ENCODE data around the gene MSH6.

MSH6 gene

GRCh38 chr2:47782671-47783485 lies at the start of gene MSH6:
Gene MSH6 (plus strand): TSS chr2:47783145. CDS start chr2:47783234, 89 bp downstream.
- peak; percentile 74 for DNase-seq (ENCODE audit: low read depth)

DNA sequence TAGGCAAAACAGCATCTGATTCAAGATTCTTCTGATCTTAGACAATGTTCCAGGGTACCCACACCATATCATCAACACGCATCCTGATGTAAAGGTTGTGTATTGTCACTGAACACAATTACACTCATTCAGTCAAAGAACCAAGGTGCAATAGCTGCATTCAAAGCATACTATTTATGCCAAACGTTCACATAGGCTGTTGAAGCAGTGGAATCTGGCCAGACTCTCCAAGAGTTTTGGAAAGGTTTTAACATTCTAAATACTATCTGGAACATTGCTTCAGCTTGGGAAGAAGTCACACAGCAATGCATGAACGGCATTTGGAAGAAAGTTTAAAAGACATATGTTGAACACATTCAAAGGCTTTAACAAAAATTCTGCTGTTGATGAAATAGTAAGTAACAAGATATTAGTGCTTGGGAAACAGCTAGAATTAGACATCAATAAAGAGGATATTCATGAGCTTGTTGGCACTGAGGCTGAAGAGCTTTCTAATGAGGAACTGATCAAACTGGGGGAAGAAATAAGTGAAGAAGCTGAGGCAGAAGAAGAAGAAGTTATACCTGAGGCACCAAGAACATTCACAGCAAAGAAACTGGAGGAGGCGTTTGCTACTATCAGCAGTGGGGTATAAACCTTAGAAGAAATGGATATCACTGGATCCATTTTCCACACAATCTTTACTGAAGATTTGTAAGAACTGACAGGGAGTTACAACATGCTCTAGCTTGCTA lies 47.6 kb upstream of the MSH6 start:
- DNase-seq (ENCODE audit: low read depth) = no peak

DNA sequence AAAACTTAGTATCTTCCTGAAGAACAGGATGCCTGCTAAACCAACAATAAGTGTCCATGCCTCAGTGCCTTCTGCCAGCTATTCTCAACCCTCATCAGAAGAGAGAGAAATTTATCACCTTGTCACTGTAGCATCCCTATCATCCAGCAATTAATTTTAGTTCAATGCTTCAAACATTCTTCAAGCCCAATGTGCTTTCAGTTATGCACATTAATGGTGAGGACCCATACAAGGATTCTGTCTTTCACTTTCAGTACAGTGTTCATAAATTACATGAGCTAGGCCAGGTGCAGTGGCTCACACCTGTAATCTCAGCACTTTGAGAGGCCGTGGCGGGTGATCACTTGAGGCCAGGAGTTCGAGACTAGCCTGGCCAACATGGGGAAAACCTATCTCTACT lies 47.0 kb upstream of the MSH6 start:
- no peak for DNase-seq (ENCODE audit: low read depth)

DNA sequence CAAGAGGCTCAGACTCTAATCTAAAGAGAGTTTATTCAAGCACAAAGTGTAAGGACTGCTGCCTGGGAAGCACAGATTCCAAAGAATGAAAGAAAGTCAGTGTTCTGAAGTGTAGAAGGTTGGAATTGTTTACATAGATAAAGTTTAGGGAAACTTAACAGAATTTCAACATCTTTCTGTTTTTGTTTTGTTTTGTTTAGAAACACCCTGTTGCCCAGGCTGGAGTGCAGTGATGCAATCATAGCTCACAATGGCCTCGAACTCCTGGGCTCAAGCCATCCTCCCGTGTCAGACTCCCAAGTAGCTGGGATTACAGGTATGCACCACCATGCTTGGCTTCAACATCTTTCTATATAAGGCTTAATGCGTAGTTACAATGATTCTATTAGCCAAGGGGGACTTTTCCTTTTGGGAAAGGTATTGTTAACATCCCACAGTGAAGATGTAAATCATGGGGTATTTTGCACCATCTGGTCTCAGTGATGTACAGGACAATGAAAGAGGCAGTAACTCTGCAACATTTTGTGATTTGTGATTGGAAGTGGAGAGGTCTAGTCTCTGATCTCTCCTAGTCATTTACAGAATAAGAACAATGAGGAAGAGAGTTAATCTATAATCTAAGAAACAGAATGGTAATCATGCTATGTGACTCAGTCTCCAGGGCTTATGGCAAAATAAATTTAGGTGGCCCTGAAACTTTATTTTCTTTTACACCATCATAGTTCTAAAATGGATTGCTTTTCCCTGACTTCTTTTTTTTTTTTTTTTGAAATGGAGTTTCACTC lies 45.6 kb upstream of the MSH6 start:
- no peak for DNase-seq (ENCODE audit: low read depth)

- DNase-seq (ENCODE audit: low read depth) = no peak
Measured at GRCh38 chr2:47738331-47738730, 44.6 kb upstream of the MSH6 start.

DNA sequence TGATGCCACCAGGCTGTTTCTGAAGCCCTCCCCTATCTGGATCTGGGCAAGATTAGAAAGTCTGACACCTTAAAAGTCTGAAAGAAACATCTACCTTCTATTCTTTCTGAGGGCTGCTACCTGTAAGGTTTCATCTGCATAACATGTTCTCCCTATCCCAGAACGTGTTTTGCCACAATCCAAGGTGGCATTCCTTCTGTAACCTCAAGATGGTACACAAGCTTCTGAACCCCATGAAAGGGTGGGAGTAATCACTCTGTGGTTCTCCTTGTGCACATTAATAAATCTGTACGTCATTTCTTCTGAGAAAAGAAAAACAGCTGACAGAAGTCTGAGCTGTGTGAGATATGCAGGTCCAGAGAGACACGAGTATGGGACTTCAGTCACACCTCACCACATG lies 41.8 kb upstream of the MSH6 start:
- no peak for DNase-seq (ENCODE audit: low read depth)

- no peak for DNase-seq (ENCODE audit: low read depth)
Measured at GRCh38 chr2:47741637-47742036, 41.3 kb upstream of the MSH6 start.

GRCh38 chr2:47744074-47744473 lies 38.9 kb upstream of the MSH6 start:
- no peak for DNase-seq (ENCODE audit: low read depth)

DNA sequence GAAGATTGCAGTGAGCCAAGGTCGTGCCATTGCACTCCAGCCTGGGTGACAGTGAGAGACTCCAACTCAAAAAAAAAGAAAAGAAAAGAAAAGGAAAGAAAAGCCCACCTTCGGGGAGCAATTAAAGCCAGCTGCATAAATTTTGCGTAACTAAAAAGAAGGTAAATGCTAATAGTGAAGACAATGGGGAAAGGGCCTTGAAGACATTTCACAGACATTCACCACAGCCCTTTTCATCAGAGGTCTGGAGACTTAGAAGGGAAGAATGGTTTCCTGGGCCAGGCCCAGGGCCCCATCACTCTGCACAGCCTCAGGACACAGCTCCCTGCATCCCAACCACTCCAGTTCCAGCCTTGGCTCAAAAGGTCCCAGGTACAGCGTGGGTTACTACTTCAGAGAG lies 35.1 kb upstream of the MSH6 start:
- no peak for DNase-seq (ENCODE audit: low read depth)

DNA sequence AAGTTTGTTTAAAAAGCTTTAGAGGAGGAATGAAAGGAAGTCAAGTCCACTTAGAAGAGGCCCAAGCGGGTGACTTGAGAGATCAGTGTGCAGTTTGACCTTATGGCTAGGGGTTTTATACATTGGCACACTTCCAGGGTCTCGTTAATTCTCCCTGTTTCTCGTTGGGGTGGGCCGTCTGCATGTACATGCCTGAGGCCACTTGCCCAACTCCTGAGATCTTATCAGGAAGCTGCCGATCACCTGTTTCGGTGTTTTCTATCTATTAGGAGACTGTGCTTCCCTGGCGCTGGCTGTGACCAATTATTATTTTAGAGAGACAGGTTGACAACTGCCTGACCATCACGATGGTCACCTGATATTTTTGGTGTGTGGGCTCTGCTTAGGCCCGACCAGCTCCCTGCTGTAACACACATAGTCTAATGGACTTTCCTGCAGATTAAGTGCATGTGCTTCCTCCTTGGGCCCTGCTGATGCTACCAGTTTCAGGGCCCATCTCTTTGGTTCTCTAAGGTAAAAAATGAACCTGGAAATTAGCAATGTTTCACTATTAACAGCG lies 31.0 kb upstream of the MSH6 start:
- no peak for DNase-seq (ENCODE audit: low read depth)

DNA sequence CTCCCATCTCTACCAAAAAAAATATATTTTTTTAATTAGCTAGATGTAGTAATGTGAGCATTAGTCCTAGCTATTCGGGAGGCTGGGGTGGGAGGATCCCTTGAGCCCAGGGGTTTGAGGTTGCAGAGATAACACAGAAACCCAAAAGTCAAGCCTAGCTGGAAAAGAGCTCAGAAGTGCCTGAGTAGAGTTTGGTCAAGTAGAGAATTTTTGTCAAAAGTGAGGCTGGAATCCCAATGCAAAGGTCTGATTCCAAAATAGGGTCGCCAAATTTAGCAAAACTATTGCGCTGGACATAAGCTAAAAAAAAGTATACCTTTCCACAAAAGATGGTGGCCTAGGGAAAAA lies 15.5 kb upstream of the MSH6 start:
- DNase-seq (ENCODE audit: low read depth) = no peak

DNA sequence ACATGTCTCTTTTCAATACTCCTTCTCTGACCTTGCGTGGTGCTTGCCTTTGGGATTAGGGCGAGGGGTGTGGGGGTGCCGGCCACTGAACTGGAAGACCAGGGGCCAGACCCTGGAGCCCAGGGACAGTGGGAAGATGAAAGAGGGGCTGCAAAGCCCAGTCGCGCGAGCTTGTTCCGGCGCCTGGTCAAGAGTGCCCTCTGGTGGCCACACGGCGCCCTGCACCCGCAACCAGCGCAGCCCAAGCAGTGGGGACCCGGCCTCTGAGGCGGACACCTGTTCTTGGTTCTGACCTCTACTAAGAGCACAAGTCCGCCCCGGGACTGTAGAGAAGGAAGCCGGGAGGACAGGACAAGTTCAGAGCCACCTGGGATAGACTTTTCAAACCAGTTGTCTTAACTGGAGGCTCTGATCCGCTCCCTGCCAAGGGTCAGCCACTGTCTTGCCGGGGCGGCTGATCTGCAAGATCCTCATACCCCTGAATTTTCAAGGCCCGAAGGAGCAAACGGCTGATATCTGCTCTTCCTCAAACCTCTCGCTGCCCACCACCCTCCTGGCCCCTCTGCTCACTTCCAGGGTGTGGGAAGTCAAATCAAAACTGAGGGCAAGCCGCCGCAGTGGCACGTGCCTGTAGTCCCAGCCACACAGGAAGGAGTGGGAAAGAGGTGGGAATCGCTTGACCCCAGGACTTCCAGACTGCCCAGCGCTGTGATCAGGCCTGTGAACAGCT lies 14.9 kb upstream of the MSH6 start:
- DNase-seq (ENCODE audit: low read depth) = no peak

DNA sequence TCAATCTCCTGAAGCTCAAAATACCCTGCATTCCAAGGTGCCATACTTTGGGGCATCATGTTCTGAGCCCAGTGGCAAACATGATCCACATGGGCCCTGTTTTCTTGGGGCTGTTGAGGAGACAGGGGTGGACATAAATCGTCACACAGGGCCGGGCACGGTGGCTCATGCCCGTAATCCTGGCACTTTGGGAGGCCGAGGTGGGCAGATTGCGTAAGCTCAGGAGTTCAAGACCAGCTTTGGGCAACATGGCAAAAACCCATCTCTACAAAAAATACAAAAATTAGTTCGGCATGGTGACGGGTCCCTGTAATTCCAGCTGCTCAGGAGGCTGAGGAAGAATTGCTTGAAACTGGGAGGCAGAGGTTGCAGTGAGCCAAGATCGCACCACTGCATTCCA lies 13.6 kb upstream of the MSH6 start:
- DNase-seq (ENCODE audit: low read depth) = no peak

- peak; percentile 87 for DNase-seq (ENCODE audit: low read depth)
Measured at GRCh38 chr2:47771211-47771610, 11.7 kb upstream of the MSH6 start.

DNA sequence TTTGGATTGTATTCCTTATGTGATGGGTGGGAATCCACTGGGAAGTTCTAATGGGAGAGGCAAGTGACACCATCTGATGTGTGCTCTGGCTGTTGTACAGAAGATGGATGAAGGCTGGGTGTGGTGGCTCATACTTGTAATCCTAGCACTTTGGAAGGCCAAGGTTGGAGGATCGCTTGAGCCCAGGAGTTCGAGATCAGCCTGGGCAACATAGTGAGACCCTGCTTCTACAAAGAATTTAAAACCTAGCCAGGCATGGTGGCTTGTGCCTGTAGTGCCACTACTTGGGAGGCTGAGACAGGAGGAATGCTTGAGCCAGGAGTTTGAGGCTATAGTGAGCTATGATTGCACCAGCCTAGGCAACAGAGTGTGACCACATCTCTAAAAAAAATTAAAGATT lies 10.6 kb upstream of the MSH6 start:
- no peak for DNase-seq (ENCODE audit: low read depth)

DNA sequence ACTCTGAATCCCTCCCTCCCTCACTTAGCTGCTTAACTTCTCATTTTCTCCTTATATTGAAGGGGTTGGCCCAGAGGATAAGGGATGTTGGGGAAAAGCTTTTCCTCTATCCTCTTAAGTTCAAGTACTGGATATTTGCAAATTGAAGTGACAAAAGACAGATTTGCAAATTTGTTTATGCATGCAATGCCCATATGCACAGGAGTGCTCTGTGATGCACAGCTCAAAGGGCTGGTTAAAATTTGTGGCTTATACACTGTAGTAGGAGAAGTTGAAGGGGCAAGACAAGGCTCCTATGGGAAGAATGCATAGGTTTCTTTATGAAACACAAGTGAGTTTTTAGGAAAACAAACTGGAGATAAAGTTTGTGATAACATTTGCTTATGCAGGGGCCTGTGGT lies 8.4 kb upstream of the MSH6 start:
- DNase-seq (ENCODE audit: low read depth) = no peak

GRCh38 chr2:47777277-47777937 lies 5.5 kb upstream of the MSH6 start:
- no peak for DNase-seq (ENCODE audit: low read depth)

DNA sequence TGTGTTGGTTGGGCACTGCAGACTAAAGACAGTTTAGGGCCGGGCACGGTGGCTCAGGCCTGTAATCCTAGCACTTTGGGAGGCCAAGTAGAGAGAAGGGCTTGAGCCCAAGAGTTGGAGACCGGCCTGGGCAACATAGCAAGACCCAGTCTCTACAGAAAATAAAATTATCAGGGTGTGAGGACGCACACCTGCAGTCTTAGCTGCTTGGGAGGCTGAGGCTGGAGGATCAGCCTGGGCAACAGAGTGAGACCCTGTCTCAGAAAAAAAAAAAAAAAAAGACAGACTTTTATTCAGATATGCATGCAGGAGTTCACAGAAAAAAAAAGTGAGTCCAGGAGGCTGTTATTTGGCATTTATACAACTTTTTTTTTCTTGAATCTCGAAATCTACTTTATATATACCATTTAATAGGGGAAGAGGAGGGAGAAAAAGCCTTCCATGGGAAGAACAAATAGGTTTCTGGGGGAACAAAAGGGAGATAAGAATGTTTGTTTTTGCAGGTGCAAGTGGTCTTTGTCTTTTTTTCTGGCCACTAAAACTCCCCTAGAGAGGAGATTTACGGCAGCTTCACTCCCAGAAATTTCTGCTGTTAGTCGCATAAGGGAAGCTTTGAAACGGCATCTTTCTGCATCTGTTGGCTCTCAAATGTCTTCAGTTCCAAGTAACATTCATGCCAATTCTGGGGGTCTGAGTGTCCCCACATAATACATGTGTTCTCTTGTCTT lies 4.1 kb upstream of the MSH6 start:
- no peak for DNase-seq (ENCODE audit: low read depth)

GRCh38 chr2:47779426-47779790 lies 3.5 kb upstream of the MSH6 start:
- no peak for DNase-seq (ENCODE audit: low read depth)

GRCh38 chr2:47782381-47782670 lies 619 bp upstream of the MSH6 start:
- no peak for DNase-seq (ENCODE audit: low read depth)

All from HS-27A (cell line).